Raji (cell line): ENCODE results near the gene L3MBTL1.

ENCODE experiments used
- POLR2A ChIP-seq: IDR thresholded peaks from 2 replicates; pipeline ENCODE4 v1.6.1; 2011; ENCODE audit warnings: low read depth, low read length, control low read depth; ENCODE audit not compliant: insufficient read depth

Gene L3MBTL1

DNA sequence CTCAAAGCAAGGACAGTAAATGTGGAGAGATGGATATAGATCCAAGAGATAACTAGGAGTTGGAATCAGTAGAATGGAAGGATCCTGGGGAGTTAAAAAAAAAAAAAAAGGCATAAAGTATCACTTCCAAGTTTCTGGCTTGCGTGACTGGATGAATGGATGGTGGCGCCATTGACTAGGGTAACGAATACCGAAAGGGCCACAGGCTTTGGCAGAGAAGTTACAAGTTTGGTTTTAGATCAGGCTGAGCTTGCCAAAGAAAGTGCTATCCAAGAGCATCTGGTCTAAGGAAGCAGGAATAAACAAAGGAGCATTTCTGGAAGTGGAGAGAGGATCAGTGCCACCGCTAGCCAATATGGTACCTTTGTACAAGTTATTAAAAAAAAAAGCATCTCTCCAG, 17.5 kb downstream of the L3MBTL1 start:
- no peak for TF ChIP-seq POLR2A

DNA sequence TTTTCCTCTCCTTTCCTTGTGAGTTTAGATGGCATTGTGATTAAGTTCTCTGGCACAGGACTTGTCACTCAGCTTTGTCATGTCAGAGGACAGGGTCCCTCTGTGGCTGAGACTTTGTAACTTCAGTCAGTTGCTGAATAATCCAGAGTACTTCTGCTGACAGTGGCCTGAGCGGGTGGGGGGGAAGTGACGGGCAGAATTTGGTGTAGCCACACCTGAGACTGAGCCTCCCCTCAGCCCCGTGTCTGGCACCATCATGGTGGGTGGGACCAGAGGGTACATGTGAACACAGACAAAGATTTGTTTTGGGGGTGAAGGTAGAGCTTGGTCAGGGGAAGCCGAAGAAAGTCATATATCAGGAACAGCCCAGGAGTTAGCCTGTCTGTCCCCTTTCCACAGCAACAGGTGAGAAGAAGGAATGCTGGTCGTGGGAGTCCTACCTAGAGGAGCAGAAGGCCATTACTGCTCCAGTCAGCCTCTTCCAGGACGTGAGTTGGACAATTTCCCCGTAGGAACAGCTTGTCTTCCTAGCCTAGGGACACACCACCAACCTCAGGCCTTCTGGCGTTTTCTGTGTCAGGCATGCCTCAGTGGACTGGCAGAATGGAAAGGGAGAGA, 20.9 kb downstream of the L3MBTL1 start:
- TF ChIP-seq POLR2A: no peak

DNA sequence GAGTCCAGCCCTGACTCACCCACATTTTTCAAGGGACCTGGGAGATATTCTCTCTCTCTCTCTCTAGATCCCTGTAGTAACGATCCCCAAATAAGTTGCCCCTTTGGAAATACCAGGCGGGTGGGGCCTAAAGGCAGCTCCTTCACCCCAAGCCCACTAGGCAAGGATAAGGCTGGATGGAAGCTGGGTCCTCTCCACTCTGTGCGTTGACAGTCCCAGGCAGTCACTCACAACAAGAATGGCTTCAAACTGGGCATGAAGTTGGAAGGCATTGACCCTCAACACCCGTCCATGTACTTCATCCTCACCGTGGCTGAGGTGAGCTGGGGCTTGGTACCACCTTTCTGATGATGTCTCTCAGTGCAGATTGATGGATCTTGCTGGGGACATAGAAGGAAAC, 21.6 kb downstream of the L3MBTL1 start:
- no peak for TF ChIP-seq POLR2A

DNA sequence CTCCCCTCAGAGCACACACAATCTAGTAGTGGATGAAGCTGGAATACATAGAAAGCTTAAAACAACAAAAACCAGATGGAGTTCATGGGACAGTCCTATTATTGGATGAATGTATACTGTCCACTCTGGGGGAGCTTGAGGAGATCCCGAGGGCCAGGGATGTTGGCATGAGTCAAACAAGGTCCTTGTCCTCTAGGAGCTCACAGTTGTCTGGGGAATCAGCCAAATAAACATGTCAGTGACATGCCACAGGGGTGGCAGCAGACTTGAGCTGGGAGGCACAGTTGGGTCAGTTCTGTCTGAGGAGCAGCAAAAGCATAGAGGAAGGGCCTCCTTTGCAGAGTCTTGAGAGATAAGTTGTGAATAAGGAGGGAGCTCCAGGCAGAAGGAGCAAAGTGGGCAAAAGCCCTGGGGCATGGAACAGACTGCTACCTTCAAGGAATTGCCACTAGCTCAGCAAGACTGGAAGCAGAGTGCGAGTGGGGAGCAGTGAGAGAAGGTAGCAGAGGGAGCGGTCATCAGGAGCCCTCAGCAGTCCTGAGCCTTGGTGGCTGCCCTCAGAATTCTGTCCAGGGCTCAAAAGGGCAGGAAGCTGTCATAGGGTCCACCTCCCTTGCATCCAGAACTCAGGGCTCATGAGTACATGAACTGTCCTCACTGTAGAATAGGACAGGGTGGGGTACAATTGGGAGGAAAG, 22.1 kb downstream of the L3MBTL1 start:
- no peak for TF ChIP-seq POLR2A

DNA sequence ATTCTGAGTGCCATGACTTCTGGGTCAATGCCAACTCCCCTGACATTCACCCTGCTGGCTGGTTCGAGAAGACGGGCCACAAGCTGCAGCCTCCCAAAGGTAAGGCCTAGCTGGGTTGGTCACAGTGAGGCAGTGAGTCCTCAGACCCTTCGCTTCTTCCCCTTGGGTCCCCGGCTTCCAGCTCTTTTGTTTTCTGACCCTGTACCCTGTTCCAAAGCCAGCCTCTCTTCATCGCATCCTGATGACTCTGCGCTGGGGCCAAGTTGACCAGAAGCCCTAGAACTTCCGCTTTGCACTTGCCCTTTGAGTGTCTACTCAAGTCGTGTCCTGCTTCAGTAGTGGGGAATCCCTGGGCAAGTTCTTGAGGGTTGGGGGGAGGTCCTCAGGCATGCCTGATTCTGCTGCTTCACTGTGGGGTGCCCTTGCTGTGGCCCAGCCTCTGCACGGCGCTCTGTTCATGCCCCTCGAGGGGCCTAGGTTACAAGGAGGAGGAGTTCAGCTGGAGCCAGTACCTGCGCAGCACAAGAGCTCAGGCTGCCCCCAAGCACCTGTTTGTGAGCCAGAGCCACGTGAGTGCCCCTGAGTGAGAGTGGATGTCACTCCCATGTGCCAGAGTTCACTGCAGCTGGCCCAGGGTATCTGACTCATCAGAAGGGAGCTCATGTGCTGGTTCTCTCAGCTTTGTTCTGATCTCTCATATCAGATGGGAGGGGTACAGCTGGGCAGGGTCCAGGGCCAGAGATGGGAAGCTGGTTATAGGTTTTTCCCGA, 23.0 kb downstream of the L3MBTL1 start:
- no peak for TF ChIP-seq POLR2A

DNA sequence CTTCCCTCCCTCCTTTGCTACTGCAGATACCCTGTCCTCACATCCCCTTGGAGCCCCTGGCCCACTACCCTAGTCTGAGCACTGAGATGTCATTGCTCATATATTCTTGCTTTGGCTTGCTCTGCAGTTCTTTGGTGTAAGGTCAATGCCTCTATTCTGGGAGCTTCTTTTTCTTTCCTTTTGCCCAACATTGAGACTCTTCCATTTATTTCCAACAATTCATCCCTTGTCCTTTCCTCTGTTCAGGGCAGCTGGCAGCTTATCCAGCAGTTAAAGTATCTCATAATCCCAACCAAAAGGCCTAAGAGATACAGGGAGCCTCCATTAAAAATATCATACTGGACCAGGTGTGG, 23.6 kb downstream of the L3MBTL1 start:
- TF ChIP-seq POLR2A: no peak

DNA sequence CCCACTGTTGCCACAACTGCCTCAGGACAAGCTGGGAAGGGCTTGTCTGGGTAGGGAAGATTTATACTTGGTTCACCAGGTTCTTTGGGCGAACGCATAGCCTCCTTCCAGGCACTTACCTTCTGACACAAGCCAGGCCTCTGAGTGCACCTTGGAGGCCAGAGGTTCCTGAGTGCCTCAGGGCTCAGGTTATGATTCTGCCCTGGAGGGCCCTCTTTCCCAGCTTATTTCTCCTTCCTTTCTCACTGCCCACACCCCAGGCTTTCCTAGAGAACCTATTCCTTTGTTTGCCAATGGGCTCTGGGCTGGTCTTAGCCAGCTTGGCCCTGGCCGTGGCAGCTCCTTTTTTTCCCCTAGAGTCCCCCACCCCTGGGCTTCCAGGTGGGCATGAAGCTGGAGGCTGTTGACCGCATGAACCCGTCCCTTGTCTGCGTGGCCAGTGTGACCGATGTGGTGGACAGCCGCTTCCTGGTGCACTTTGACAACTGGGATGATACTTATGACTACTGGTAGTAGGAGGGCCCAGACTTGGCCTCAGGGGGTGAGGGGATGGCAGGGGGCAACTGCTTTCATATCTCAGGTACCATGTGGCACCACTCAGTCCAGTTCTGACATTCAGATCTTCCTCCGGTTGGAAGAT, 25.0 kb downstream of the L3MBTL1 start:
- TF ChIP-seq POLR2A: no peak

DNA sequence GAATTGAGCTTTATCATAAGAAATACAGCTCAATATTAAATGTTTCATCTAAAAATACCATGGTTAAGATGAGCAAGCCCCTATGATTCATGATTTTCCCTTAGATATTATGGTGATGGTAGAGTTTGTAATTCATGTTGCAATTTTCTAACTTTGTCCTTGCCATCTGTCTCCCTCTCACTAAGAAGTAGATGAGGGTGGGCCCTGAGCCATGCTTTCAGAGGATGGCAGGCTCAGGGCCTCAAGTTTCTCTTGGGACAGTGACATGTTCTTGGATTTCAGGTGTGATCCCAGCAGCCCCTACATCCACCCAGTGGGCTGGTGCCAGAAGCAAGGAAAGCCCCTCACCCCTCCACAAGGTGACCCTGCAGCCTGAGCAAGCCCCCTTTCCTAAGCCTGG, 25.6 kb downstream of the L3MBTL1 start:
- no peak for TF ChIP-seq POLR2A

DNA sequence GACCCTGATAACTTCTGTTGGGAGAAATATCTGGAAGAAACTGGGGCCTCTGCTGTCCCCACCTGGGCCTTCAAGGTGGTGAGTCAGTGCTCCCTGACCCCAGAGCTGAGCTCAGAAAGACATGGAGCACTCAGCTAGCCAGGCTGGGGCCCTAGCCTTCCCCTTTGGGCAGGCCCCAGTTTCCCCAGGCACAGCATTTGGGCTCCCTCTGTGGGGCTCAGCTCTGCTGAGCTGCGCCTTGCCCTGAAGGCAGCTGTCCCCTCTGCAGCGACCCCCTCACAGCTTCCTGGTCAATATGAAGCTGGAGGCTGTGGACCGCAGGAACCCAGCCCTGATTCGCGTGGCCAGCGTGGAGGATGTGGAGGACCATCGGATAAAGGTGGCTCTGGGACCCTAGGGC, 26.5 kb downstream of the L3MBTL1 start:
- TF ChIP-seq POLR2A: no peak

DNA sequence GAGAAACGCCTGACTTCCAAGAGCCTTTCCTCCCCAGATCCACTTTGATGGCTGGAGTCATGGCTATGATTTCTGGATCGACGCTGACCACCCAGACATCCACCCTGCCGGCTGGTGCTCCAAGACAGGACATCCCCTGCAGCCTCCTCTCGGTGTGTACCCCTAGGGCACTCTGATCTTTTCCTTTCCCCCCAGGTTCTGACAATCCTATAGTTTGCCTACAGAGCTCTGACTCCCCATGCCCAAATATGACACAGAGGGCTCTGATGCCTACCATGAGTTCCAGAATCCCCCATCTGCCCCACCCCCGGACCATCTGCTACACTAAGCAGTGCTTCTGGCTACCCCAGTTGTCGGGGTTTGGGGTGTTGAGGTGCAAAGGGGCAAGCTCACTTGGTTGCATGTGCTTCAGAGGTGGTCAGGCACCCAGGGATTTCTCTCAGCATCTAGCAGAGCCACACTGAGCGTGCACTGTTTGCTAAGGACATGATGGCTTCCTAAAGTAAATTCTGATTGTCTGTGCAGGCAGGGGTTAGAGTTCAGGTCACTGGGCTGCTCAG, 27.4 kb downstream of the L3MBTL1 start:
- TF ChIP-seq POLR2A: no peak

DNA sequence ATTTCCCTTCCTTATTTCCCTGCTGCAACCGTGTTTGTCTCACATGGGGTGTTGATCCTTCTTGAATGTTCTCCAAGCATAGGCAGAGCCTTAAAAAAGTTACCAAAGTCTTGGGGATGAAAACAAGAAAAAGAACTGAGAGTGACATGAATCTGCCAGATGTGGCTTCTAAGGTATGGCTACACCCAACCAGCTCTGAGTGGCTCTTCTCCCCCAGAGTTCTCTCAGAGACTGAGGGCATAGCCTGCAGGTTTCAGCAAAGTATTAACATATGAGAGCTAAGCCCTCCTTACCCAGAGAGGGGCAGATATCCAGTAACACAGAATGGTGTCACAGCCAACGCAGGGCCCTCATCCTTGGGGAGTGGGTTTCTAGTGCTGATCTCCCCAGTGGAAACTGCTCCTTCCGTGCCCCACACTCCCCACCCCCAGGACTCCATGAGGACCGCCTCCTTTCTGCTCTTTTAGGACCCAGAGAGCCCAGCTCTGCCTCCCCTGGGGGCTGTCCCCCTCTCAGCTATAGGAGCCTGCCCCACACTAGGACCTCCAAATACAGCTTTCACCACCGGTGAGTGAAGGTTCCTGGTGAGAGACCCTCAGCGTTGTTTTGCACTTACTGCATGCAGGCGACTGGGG, 28.0 kb downstream of the L3MBTL1 start:
- no peak for TF ChIP-seq POLR2A

DNA sequence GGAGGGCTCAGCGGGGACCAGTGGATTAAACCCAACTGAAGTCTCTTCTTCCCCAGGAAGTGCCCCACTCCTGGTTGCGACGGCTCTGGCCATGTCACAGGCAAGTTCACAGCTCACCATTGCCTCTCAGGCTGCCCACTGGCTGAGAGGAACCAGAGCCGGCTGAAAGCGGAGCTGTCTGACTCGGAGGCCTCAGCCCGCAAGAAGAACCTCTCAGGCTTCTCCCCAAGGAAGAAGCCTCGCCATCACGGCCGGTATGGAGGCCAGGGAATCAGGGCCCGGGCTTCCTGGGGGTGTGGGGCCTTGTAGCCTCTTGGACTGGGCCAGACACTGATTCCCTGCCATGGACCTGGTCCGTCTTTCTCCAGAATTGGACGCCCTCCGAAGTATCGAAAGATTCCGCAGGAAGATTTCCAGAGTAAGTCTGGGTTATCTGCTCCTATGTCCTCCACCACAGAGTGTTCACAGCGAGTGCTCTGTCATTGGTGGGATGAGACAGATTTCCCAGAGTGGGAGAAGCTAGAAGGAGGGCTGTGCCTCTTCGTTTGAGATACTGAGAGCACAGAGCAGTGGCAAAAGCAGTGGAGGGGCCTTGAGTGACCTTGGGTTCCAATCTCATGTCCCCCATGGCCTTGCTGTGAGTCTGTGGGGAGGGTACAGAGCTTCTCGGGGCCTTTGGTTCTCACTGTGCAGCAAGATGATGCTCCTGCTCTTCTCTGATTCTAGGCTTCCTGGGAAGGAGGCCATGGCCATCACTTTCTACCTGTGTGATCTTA, 28.7 kb downstream of the L3MBTL1 start:
- no peak for TF ChIP-seq POLR2A

DNA sequence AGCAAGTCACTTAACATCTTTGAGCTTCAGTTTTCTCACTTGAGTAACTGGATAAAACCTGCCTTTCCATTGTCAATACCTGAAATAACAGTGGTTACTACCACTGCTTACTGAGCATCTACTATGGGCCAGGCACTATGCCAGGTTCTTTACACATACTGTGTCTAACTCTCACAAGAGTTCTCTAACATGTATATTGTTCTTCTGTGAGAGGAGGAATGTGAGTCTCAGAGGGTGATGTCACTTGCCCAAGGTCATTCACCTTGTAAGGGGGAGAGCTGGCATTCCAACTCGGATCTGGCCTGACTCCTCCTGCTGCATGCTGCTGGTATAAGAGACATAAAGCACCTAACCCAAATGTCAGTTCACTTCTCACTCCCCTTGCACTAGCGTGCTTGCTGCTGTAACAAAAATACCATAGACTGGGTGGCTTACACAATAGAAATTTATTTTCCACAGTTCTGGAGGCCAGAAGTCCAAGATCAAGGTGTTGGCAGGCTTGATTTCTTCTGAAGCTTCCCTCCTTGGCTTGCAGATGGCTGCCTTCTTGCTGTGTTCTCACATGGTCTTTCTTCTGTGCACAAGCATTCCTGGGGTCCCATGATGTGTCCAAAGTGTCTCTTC, 29.4 kb downstream of the L3MBTL1 start:
- TF ChIP-seq POLR2A: no peak
